Suppressor macrophage (primary cell): Measurements from ENCODE around the gene PRDM4.

ENCODE experiments used
- DNase-seq, 4 experiments: peaks; one replicate each; pipeline ENCODE4 v3.0.0-alpha.2; 2020 to 2022
- total RNA-seq, 17 experiments: gene quantifications; one replicate each; lab custom pipeline; 2026; ENCODE audit warnings: mixed read lengths in 6 of 17, inconsistent platforms in 3 of 17; lab: John Stamatoyannopoulos, UW

The PRDM4 gene
- 21.1 to 64.2 (median 42.4) reads per million in 17 experiments for total RNA-seq

DNA sequence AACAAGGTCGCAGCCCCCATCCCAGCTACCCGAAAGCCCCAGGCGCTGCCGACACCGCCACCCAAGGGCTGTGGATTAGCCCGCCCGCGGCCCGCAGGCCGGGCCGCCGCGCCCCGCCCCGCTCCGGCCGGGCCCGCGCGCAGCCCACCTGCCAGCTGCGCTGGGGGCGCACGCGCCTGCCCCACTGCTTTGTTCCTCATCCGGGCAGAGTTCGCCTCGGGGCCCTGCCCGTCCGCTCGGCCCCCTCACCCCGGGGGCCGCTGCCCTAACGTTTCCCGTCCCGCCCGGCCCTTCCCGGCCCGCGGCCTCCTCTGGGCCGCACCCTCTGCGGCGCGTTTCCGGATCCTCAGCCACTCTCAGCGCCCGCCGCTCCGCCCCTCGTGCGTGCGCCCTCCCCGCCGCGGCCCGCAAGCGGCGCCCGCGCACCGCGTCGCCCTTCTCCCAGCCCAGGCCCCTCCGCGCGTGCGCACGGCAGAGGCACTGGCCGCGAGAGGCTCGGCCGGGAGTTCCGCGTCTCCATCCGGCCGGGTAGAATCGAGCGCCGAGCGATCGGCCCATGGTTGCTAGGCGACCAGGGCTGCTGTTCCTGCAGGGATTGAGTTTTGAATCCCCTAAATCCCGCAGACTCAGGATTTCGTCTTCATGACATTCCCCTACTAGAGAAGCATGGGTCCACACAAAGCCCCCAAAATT is at the start of gene PRDM4:
TSS of gene PRDM4 (minus strand) at position 329 of the 693 bp plus-strand sequence. CDS start 622 bp downstream, outside the sequence.
- DNase-seq, result peak; percentile 98 to 100 (median 99)

- DNase-seq, result no peak
Measured at GRCh38 chr12:107807471-107808150, 46.7 kb upstream of the PRDM4 start.

DNA sequence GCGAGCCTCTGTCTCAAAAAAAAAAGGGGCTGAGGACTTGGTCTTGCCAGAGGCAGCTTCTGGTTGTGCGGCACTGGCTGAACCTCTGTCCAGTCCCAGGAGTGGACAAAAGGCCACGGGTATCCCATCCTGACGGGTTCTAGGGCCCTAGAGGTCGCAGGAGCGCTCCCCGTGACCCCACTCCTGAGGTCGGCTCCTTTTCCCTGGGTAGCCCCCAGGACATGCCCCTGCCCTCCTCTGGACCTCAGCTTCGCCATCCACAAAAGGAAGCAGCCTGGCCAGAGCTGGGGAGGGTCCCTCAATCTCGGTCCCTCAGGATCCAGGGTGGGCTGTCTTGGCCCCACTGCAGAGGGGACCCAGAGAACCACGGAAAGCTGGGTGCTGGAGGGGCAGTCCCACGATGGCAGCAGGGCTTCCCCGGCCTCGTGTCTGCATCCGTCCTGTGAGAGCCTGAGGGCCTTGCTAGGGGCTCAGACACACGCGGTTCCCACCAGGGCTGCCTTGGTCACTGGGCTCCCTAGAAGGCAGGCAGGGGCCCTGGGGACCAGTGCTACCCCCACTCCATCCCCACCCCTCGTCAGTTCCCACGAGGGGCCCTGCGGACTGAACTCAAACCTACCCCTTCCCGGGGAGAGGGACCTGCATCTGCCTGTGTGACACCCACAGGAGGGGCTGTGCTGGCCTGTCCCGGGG is 44.7 kb upstream of the PRDM4 start:
- DNase-seq, result no peak

- no peak for DNase-seq
Measured at GRCh38 chr12:107803092-107803491, 42.2 kb upstream of the PRDM4 start.

DNA sequence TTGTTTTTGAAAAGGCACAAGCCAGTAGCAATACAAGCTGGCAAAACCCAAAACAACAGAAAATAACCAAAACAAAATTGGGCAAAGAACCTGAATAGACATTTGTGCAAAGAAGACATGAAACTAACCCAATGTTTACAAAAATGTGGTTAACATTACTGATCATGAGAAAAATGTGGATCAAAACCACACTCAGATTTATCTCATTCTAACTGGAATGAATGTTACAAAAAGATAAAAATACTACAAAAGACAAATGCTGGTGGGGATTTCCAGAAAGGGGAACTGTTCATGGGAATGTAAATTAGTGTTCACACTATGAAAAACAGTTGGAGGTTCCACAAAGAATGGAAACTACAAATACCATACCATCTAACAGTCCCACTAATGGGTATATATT is 40.2 kb upstream of the PRDM4 start:
- DNase-seq, result peak in 1 of 4 experiments; percentile 13

GRCh38 chr12:107798580-107798979 is 37.6 kb upstream of the PRDM4 start:
- DNase-seq, result no peak

DNA sequence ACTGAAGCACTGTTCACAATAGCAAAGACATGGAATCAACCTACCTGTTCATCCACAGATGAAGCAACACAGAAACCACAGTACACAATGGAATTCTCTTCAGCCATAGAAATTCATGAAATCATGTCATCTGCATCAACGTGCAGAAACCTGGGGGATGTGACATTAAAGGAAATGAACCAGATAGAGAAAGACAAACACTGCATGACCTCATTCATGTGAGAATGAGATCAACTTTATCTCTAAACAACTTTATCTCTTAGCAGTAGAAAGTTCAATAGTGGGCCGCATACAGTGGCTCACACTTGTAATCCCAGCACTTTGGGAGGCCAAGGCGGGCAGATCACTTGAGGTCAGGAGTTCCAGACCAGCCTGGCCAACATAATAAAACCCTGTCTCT is 33.5 kb upstream of the PRDM4 start:
- no peak for DNase-seq

DNA sequence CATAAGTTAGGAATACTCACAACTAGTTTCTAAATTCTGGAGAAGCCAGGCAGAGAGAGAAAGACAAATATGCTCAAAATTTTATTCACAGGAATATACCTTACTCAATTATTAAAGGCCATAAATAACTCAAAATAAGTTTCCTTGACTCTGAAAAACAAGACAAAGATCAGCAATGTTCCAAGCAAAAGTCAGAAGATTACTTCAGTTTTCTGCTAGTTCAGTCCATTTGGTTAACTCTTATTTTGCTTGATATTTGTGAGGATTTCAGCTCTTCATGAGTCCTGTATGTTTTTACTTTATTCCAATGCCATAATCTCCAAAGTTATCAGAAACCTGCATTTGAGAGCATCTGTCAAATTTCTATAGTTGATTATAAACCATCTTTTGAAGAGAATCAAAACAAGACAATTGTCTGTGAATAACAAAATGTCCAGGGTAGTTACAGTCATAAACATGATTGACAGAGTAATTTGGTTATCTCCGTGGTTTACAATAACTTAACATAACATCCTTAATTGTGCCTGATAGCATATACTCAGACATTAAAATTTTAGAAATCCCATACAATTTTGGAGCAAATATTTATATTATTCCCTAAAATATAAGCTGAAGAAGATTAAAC is 30.6 kb upstream of the PRDM4 start:
- DNase-seq, result no peak

DNA sequence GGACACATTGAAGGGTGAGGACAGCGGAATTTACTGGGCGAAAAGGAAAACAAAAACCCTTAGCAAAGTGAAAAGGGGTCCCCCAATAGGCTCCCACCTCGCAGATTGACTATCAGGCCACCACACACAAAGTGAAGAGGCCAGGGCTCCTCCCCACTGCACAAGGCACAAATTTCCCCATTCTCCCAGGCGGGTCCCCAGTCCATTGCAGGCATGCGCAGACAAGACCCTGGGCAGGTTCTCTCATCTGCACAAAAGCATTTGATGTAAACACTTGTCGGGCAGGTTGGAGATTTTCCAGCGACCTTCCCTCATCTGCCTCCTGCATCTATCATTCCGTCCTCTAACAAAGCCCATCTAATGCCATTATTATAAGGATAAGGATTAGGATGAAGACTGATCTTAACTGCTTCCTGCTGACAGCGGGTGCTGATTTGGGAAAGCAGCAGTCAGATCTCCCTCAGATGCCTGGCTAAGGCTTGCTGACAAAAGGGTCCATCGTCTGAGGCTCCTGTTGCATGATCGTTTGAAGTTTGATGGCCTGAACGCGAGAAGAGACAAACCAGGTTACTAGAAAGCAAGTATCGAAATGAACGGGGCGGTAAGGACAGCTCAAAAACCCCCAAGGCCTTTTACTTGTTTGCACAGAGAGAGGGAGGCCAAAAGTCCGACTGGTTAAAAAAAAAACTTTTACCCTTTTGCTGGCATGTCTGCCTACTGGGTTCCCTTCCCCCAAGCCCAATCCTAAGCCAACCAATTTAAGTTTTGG is 27.9 kb upstream of the PRDM4 start:
- DNase-seq, result no peak

GRCh38 chr12:107788281-107788680 is 27.3 kb upstream of the PRDM4 start:
- DNase-seq, result no peak

- peak in 1 of 4 experiments; percentile 20 for DNase-seq
Measured at GRCh38 chr12:107783406-107784376, 22.8 kb upstream of the PRDM4 start.

GRCh38 chr12:107782067-107782466 is 21.1 kb upstream of the PRDM4 start:
- DNase-seq, result no peak

- DNase-seq, result peak; percentile 11 to 69 (median 42)
Measured at GRCh38 chr12:107780298-107780697, 19.4 kb upstream of the PRDM4 start.

DNA sequence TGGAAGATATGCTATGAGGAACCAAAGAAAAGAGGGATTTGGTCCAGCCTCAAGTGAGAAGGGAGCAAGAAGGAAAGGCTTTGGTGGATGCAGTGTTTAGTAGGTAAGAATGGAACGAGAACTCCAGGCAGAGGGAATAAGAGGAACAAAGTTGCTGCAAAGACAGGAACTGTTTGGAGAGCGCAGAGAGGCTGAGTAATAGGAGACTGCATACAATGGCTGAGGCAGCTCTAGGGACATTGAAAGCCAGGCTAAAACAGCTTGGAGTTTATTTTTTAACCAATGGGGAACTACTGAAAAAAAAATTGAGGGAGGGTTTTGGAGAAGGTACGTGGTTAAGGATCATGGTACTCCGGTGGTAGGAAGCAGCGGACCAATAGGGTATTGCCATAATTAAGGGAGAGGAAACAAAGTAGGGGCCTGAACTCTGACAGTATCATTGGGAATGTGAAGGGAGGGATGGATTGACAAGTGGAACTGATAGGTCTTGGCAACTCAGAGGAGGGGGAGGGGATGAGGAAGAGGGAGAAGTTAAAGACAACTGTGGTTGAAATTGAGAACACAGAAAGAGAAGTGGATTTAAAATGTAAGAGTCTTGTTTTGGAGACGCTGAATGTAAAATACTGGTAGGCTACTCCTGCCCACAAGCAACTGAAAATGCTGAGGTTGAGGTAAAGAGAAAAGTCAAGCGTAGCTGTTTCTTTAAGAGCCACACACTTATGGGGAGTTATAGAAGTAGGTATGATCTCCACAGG is 18.3 kb upstream of the PRDM4 start:
- peak; percentile 56 to 87 (median 74) for DNase-seq

DNA sequence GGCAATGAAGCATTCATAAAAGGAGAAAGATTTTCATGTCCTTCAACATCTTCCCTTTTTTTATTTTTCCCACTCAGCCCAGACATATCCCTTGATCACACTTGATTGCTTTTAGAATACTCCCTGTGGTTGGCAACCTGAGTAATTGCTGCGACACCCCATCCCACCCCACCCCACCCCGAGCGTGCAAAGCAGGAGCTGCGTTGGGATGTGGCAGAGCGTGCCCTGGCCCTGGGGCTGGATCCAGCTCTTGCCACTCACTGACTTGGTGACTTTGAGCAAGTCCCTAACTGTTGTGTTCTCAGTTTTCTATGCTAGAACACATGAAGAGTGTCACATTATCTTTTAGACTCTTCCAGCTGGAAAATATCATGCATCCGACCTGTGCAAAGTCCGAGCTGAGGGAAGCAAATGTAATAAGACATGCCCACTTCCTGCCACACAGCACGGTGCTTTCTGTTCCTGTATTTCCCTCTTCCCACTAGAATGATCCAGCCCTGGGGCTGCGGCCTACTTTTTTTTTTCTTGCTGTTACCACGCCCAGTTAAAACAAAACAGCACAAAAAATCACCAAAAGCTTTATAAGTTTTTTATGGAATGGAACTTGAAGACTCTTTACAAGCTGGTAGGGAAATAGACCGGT is 17.6 kb upstream of the PRDM4 start:
- DNase-seq, result peak; percentile 63 to 79 (median 76)

- no peak for DNase-seq
Measured at GRCh38 chr12:107776171-107776570, 15.2 kb upstream of the PRDM4 start.

DNA sequence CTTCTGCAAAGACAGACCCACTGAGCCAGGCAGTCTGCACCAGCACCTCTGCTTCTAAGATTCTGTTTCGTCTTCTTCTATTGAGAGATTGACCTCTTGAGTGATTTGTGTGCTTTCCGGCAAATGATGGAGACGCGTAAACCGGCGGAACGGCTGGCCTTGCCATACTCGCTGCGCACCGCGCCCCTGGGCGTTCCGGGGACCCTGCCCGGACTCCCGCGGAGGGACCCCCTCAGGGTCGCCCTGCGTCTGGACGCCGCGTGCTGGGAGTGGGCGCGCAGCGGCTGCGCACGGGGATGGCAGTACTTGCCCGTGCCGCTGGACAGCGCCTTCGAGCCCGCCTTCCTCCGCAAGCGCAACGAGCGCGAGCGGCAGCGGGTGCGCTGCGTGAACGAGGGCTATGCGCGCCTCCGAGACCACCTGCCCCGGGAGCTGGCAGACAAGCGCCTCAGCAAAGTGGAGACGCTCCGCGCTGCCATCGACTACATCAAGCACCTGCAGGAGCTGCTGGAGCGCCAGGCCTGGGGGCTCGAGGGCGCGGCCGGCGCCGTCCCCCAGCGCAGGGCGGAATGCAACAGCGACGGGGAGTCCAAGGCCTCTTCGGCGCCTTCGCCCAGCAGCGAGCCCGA is 14.3 kb upstream of the PRDM4 start:
- peak; percentile 11 to 66 (median 49) for DNase-seq

DNA sequence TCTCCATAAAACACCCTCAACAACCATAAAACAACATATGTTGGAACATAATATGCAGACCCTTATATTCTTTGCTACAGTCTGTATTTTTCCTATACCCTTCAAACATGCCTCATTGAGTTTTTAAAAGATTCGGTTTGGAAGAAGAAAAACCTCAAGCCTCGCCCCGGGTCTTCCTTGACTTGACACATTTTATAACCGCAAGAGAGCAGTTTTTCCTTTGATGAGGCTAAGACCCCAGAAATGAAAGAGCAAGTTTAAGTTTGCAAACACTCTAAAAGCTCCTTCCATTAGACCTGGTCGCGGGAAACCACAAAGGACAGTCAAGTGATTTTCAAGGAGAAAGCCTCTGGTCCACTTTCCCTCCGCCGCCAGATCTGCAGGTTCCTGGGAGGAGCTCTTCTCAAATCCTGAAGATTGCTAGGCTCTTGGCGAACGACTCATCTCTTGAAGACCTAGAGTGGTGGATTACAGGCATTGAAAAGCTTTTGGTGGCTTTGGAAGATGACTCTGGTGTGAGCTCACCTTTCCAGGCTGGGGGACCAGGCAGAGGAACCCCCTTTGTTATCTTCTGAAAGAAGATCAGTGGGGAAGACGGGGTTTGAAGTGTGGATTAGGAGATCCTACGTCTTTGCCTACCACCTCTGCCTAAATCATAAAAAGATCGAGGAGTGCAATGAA is 13.6 kb upstream of the PRDM4 start, which contains the start of gene ASCL4:
TSS of gene ASCL4 (plus strand) at position 356 of the 681 bp plus-strand sequence. CDS start 515 bp downstream, outside the sequence.
- no peak for DNase-seq
